WTC11 (cell line): ENCODE data around the gene AGBL4. TPM values are rescaled to one million over a fixed set of nuclear protein-coding genes. Genes with fewer than 3 reads are reported as not detected.

Experiments used
- ATAC-seq: fragments of 200-7000 bp; cut with Tn5 transposase; 2 replicates; pipeline ENCODE4 v1.10.0; 2021; ENCODE audit warnings: mild to moderate bottlenecking, moderate library complexity
- CTCF ChIA-PET: fragments of 300-600 bp; sonication (Branson Sonifier 250); formaldehyde crosslinking; loops from one replicate; lab custom pipeline; 2021; ENCODE audit warnings: antibody characterized with exemption; lab: Charles Lee
- POLR2A ChIA-PET: fragments of 350-600 bp; sonication (Branson Sonifier 250); formaldehyde crosslinking; loops from one replicate; lab custom pipeline; 2021; ENCODE audit warnings: antibody characterized with exemption; lab: Charles Lee
- DNase-seq: peaks from one replicate; pipeline ENCODE4 v3.0.0; 2021; ENCODE audit warnings: low spot score
- H3K27ac Mint-ChIP-seq: 2 replicates; pipeline ENCODE4 v1.8.0; 2021; ENCODE audit warnings: mixed read lengths
- H3K27me3 Mint-ChIP-seq: 2 replicates; pipeline ENCODE4 v1.8.0; 2021; ENCODE audit warnings: low read depth, mild to moderate bottlenecking, moderate library complexity, mixed read lengths
- H3K36me3 Mint-ChIP-seq: 2 replicates; pipeline ENCODE4 v1.8.0; 2021; ENCODE audit warnings: mixed read lengths
- H3K4me1 Mint-ChIP-seq: 2 replicates; pipeline ENCODE4 v1.8.0; 2022; ENCODE audit warnings: mixed read lengths
- H3K4me3 Mint-ChIP-seq: 2 replicates; pipeline ENCODE4 v1.8.0; 2021; ENCODE audit warnings: mild to moderate bottlenecking, moderate library complexity, mixed read lengths
- H3K9me3 Mint-ChIP-seq: 2 replicates; pipeline ENCODE4 v1.8.0; 2021; ENCODE audit warnings: mixed read lengths
- AR ChIP-seq: fragments of 250-450 bp; sonication (Bioruptor Pico); IDR thresholded peaks from 2 replicates; pipeline ENCODE4 v1.9.0; 2021; ENCODE audit warnings: mild to moderate bottlenecking
- ATF2 ChIP-seq: sonication (generic); formaldehyde crosslinking; IDR thresholded peaks from 2 replicates; pipeline ENCODE4 v1.8.1; 2022; ENCODE audit warnings: low read depth, missing genetic modification reagents, borderline replicate concordance
- CBFB ChIP-seq: sonication (generic); formaldehyde crosslinking; IDR thresholded peaks from 2 replicates; pipeline ENCODE4 v1.8.1; 2022; ENCODE audit warnings: mild to moderate bottlenecking, low read depth, missing genetic modification reagents
- ELF4 ChIP-seq: sonication (generic); formaldehyde crosslinking; IDR thresholded peaks from 2 replicates; pipeline ENCODE4 v1.8.1; 2022; ENCODE audit warnings: low read depth, mild to moderate bottlenecking, moderate library complexity, missing genetic modification reagents
- GTF2I ChIP-seq: fragments of 250-450 bp; sonication (Bioruptor Pico); conservative IDR thresholded peaks from 2 replicates; pipeline ENCODE4 v1.4.0; 2021; ENCODE audit warnings: mild to moderate bottlenecking
- MYBL2 ChIP-seq: sonication (generic); formaldehyde crosslinking; IDR thresholded peaks from 2 replicates; pipeline ENCODE4 v1.8.1; 2023; ENCODE audit warnings: mild to moderate bottlenecking, moderate library complexity, missing genetic modification reagents
- NFATC4 ChIP-seq: fragments of 250-450 bp; sonication (Bioruptor Pico); IDR thresholded peaks from 2 replicates; pipeline ENCODE4 v1.9.0; 2021; ENCODE audit warnings: mild to moderate bottlenecking
- NR1H2 ChIP-seq: sonication (generic); formaldehyde crosslinking; IDR thresholded peaks from 2 replicates; pipeline ENCODE4 v1.9.0; 2021; ENCODE audit warnings: mild to moderate bottlenecking, moderate library complexity, missing genetic modification reagents
- TCF7 ChIP-seq: sonication (generic); formaldehyde crosslinking; IDR thresholded peaks from 2 replicates; pipeline ENCODE4 v1.8.0; 2022; ENCODE audit warnings: mild to moderate bottlenecking, low read depth, missing genetic modification reagents, moderate library complexity
- TEAD4 ChIP-seq: sonication (generic); formaldehyde crosslinking; IDR thresholded peaks from 2 replicates; pipeline ENCODE4 v1.8.0; 2022; ENCODE audit warnings: mild to moderate bottlenecking, missing genetic modification reagents
- ZBTB21 ChIP-seq: sonication (generic); formaldehyde crosslinking; IDR thresholded peaks from 2 replicates; pipeline ENCODE4 v1.8.1; 2023; ENCODE audit warnings: mild to moderate bottlenecking, missing genetic modification reagents, borderline replicate concordance
- ZNF219 ChIP-seq: sonication (generic); formaldehyde crosslinking; IDR thresholded peaks from 2 replicates; pipeline ENCODE4 v1.8.0; 2023; ENCODE audit warnings: missing genetic modification reagents, mild to moderate bottlenecking, borderline replicate concordance
- ZNF263 ChIP-seq: sonication (generic); formaldehyde crosslinking; IDR thresholded peaks from 2 replicates; pipeline ENCODE4 v1.8.1; 2022; ENCODE audit warnings: low read depth, mild to moderate bottlenecking, moderate library complexity, missing genetic modification reagents
- ZNF396 ChIP-seq: fragments of 250-450 bp; sonication (Bioruptor Pico); IDR thresholded peaks from 2 replicates; pipeline ENCODE4 v1.8.0; 2021; ENCODE audit warnings: mild to moderate bottlenecking, moderate library complexity, borderline replicate concordance
- ZNF423 ChIP-seq: fragments of 250-450 bp; sonication (Bioruptor Pico); IDR thresholded peaks from 2 replicates; pipeline ENCODE4 v2.1.2; 2022; ENCODE audit warnings: mild to moderate bottlenecking, moderate library complexity
- ZSCAN18 ChIP-seq: fragments of 250-450 bp; sonication (Bioruptor Pico); IDR thresholded peaks from 2 replicates; pipeline ENCODE4 v2.1.2; 2022; ENCODE audit warnings: mild to moderate bottlenecking, moderate library complexity
- total RNA-seq: library from RNA; stranded (reverse); gene quantifications from 3 replicates; pipeline ENCODE4 v1.2.3, GENCODE V29; 2021
- TF ChIP-seq, protein P1 (sequence below): sonication (generic); formaldehyde crosslinking; IDR thresholded peaks from 2 replicates; pipeline ENCODE4 v1.8.0; 2023; ENCODE audit warnings: mild to moderate bottlenecking, missing genetic modification reagents
- TF ChIP-seq, protein P2 (sequence below): sonication (generic); formaldehyde crosslinking; IDR thresholded peaks from 2 replicates; pipeline ENCODE4 v1.8.1; 2023; ENCODE audit warnings: mild to moderate bottlenecking, missing genetic modification reagents, moderate library complexity

AGBL4 gene
- total RNA-seq, 1 experiment from 2014 or later, result 0.87 TPM

GRCh38 chr1:48693674-48694320 is 1330.0 kb downstream of the AGBL4 start (continued):
- TF ChIP-seq GTF2I (CRISPR knock-in tag), result no peak
- no peak for TF ChIP-seq ZNF396 (CRISPR knock-in tag)
- no peak for TF ChIP-seq MYBL2 (CRISPR knock-in tag)
- TF ChIP-seq NFATC4 (CRISPR knock-in tag), result no peak
- TF ChIP-seq TEAD4 (CRISPR knock-in tag), result no peak
- no peak for TF ChIP-seq AR (CRISPR knock-in tag)
- no peak for TF ChIP-seq ATF2

- TF ChIP-seq MYBL2 (CRISPR knock-in tag) (no peak), ATF2 (no peak), ELF4 (no peak), NR1H2 (CRISPR knock-in tag) (no peak), ZNF263 (CRISPR knock-in tag) (no peak), ZNF423 (CRISPR knock-in tag) (no peak), ZNF219 (CRISPR knock-in tag) (no peak), CBFB (no peak), TCF7 (CRISPR knock-in tag) (no peak)
- TF ChIP-seq, protein P1, sequence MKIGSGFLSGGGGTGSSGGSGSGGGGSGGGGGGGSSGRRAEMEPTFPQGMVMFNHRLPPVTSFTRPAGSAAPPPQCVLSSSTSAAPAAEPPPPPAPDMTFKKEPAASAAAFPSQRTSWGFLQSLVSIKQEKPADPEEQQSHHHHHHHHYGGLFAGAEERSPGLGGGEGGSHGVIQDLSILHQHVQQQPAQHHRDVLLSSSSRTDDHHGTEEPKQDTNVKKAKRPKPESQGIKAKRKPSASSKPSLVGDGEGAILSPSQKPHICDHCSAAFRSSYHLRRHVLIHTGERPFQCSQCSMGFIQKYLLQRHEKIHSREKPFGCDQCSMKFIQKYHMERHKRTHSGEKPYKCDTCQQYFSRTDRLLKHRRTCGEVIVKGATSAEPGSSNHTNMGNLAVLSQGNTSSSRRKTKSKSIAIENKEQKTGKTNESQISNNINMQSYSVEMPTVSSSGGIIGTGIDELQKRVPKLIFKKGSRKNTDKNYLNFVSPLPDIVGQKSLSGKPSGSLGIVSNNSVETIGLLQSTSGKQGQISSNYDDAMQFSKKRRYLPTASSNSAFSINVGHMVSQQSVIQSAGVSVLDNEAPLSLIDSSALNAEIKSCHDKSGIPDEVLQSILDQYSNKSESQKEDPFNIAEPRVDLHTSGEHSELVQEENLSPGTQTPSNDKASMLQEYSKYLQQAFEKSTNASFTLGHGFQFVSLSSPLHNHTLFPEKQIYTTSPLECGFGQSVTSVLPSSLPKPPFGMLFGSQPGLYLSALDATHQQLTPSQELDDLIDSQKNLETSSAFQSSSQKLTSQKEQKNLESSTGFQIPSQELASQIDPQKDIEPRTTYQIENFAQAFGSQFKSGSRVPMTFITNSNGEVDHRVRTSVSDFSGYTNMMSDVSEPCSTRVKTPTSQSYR (CRISPR knock-in tag), result no peak
- Mint-ChIP-seq H3K4me1 (peaks cover 8% of the 10 kb centered on the region), H3K9me3 (no peaks in the 10 kb centered on the region), H3K4me3 (no peak overlapping the region), H3K27ac (no peak overlapping the region), H3K27me3 (no peaks in the 10 kb centered on the region; the same call in 1 of the 2 replicates), H3K36me3 (no peaks in the 10 kb centered on the region)
- POLR2A ChIA-PET, result no interaction called here
- DNase-seq (no peak), ATAC-seq (no peak)
- CTCF ChIA-PET, result interaction anchor here (1.9 to 2.8 kb wide), 2 partner anchors 17 to 120 kb away, joined by 8 to 17 read pairs; no protein-coding TSS in a partner anchor
Observed at GRCh38 chr1:48693180-48693579, 1330.6 kb downstream of the AGBL4 start.

GRCh38 chr1:48692235-48692634 is 1331.5 kb downstream of the AGBL4 start:
- DNase-seq (no peak), ATAC-seq (no peak)
- CTCF ChIA-PET, result interaction anchor here (1.0 to 2.8 kb wide), 3 partner anchors 16 to 119 kb away, joined by 3 to 17 read pairs (median 8); no protein-coding TSS in a partner anchor
- Mint-ChIP-seq H3K4me1 (peaks cover 15% of the 10 kb centered on the region), H3K27ac (no peak overlapping the region), H3K36me3 (no peaks in the 10 kb centered on the region), H3K4me3 (no peak overlapping the region), H3K27me3 (no peaks in the 10 kb centered on the region; the same call in 1 of the 2 replicates), H3K9me3 (no peaks in the 10 kb centered on the region)
- POLR2A ChIA-PET, result no interaction called here
- TF ChIP-seq ZNF423 (CRISPR knock-in tag) (no peak), AR (CRISPR knock-in tag) (no peak), ZBTB21 (CRISPR knock-in tag) (no peak), ZSCAN18 (CRISPR knock-in tag) (no peak)
- TF ChIP-seq, protein P2, sequence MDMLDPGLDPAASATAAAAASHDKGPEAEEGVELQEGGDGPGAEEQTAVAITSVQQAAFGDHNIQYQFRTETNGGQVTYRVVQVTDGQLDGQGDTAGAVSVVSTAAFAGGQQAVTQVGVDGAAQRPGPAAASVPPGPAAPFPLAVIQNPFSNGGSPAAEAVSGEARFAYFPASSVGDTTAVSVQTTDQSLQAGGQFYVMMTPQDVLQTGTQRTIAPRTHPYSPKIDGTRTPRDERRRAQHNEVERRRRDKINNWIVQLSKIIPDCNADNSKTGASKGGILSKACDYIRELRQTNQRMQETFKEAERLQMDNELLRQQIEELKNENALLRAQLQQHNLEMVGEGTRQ (CRISPR knock-in tag), result no peak
